GM12865 (cell line): ENCODE measurements around the gene EEFSEC.

Experiments used
- DNase-seq: peaks from one replicate; pipeline ENCODE4 v3.0.0; 2010; ENCODE audit warnings: low read depth
- H3K4me3 ChIP-seq: 2 replicates; pipeline ENCODE4 v1.5.1; 2011; ENCODE audit warnings: mild to moderate bottlenecking, low read depth, low read length, control low read depth
- TF ChIP-seq, protein P1 (sequence below): IDR thresholded peaks from 2 replicates; pipeline ENCODE4 v1.5.1; 2011; ENCODE audit warnings: low read length, control low read depth, low read depth, inconsistent platforms; ENCODE audit not compliant: insufficient read depth; ENCODE audit errors: missing control alignments

Gene EEFSEC

DNA sequence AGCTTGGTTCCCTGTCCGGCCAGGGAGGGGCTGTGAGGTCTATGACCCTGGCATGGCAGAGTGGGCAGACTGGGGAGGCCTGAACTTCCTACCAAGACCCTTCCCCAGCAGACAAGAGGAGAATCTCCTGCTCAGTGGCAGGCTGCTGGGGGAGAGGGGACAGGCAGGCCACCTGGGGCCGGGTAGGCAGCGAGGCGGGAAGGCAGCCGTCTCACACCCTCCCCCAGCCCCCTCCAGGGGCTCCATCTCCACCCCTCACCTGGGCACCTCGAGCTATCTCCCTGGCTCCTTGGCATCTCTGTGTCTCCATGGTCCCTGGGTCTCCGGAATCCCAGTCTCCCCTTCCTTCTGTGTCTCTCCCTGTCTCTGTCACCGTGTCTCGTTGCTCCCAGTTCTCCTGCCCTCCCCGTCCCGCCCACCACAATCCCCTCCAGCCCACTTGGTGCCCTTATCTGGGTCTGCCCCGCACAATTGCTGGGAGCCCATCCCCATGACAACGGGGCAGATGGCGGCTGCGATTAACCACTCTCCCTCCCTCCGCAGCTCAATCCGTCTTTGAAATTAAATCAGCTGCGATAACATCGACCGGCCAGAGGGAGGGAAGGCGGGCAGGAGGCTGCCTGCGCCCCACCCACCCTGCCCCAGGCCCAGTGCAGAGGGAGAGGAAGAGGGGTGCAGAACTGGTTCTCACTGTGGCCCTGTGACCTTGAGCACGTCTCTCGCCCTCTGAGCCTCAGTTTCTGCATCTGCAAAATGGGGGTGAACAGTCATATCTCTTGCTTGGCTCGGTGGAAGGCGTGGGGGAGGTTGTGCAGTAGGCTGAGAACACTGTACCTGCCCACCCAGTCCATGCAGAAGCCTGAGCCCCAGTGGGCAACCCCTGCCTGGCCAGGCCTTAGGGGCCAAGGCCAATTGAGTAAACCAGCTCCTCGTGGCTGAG is 303.8 kb downstream of the EEFSEC start:
- H3K4me3 ChIP-seq = no peak overlapping the region
- DNase-seq = no peak
- TF ChIP-seq, protein P1, sequence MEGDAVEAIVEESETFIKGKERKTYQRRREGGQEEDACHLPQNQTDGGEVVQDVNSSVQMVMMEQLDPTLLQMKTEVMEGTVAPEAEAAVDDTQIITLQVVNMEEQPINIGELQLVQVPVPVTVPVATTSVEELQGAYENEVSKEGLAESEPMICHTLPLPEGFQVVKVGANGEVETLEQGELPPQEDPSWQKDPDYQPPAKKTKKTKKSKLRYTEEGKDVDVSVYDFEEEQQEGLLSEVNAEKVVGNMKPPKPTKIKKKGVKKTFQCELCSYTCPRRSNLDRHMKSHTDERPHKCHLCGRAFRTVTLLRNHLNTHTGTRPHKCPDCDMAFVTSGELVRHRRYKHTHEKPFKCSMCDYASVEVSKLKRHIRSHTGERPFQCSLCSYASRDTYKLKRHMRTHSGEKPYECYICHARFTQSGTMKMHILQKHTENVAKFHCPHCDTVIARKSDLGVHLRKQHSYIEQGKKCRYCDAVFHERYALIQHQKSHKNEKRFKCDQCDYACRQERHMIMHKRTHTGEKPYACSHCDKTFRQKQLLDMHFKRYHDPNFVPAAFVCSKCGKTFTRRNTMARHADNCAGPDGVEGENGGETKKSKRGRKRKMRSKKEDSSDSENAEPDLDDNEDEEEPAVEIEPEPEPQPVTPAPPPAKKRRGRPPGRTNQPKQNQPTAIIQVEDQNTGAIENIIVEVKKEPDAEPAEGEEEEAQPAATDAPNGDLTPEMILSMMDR = no peak

DNA sequence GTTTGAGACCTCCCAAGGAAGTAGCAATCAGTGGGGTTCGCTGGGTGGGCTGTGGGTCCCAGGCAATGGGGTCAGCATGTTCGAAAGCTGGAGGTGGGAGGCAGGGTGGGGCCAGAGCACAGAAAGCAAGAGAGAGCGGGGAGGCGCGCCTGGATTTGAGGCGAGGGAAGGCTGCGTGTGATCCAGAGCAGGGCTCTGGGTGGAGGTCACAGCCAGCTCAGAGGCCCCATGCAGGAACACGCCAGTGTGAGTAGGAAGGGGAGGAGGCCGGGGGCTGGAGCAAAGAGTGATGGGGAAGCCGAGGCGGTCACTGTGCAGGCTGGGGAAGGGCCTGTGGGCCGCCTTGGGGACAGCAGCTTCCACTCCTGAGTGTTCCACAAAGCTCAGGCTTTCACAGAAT is 304.7 kb downstream of the EEFSEC start:
- no peak for DNase-seq
- TF ChIP-seq, protein P1 = no peak
- H3K4me3 ChIP-seq = no peak overlapping the region
